D721Med (cell line): ENCODE data around the gene FOXO3.

Source experiments
- DNase-seq: peaks from one replicate; pipeline ENCODE4 v3.0.0; 2011; ENCODE audit warnings: low spot score; ENCODE audit not compliant: insufficient read length
- FAIRE-seq: peaks from 2 replicates; lab custom pipeline; 2011; peaks lifted over from hg19 to GRCh38; lab: Jason Lieb, UNC
- TF ChIP-seq, protein P1 (sequence below): IDR thresholded peaks from 2 replicates; pipeline ENCODE4 v1.5.1; 2012; ENCODE audit warnings: mild to moderate bottlenecking, control low read depth; ENCODE audit not compliant: insufficient read depth; ENCODE audit errors: missing control alignments

Gene FOXO3

DNA sequence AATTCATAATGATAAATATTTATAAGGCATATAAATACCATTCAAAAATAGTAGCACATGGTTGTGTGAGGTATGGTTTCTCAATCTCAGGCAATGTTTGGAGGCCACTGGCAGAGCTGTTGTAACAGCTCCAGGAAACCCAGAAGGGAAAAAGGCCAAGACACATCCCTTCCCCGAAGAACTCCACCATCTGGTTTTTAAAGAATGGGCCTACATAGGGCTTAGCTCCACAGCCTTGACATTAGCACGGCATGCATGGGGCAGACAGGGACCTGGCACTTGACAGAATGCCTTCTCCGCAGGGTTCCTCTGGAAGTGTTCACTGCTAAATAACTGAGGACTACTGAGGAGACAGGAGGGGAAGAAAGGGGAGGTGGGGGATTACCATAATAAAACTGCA, 16.1 kb upstream of the FOXO3 start:
- no peak for DNase-seq
- TF ChIP-seq, protein P1, sequence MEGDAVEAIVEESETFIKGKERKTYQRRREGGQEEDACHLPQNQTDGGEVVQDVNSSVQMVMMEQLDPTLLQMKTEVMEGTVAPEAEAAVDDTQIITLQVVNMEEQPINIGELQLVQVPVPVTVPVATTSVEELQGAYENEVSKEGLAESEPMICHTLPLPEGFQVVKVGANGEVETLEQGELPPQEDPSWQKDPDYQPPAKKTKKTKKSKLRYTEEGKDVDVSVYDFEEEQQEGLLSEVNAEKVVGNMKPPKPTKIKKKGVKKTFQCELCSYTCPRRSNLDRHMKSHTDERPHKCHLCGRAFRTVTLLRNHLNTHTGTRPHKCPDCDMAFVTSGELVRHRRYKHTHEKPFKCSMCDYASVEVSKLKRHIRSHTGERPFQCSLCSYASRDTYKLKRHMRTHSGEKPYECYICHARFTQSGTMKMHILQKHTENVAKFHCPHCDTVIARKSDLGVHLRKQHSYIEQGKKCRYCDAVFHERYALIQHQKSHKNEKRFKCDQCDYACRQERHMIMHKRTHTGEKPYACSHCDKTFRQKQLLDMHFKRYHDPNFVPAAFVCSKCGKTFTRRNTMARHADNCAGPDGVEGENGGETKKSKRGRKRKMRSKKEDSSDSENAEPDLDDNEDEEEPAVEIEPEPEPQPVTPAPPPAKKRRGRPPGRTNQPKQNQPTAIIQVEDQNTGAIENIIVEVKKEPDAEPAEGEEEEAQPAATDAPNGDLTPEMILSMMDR, result no peak
- no peak for FAIRE-seq

DNA sequence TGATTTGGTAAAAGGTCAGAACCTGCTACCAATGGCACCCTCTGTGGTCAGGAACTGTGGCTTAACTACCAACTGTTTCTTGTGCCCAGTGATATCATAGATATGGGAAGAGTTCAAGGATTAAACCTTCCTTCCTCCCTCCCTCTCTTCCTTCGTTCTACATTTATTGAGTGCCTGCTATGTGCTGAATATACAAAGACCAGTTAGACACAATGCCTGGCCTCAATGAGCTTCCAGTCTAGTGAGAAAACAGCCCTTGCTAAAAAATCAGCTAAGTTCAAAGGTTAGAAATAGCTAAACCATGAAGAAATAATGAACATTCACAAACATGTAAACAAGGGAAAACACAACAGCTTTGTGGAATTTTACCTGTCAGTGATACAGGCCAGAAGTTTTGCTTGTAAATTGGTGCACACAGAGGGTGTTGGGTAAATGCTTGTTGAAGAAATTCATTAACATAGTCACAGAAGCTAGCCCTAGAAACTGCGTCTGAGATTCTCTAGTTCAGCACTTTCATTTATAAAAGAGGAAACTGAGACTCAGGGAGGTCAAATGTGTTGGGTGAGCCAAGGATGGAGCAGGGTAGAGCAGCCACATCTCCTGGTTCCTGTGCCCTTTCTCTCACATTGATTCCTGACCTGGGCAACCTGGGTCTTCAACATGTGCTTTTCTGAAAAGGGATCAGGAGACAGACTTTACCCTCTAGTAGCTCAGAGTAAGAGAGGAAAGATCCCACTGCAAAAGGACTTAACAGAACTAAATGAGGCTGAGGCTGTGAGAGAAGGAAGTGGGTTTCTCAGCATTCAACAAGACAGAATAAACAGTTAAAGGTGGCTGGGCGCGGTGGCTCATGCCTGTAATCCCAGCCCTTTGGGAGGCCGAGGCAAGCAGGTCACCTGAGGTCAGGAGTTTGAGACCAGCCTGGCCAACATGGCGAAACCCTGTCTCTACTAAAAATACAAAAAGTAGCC, 14.4 kb upstream of the FOXO3 start:
- FAIRE-seq (no peak), DNase-seq (no peak)
- TF ChIP-seq, protein P1, result no peak

DNA sequence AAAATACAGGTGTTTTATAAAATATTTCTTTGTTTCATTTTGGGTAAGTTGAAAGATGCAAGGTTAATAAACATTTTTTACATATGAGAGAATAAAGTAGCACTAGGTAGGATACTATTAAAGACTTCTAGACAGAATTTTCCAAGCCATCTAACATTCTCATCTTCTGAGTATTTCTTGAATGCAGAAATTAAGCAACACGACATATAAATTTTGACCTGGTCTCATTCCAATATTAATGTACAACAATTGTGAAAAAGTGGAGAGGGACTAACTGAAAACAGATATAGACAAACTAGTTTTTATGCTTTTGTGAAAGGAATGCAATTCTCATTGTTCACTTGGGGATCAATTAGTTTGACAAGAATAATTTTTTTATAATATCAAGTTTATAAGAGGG, 11.5 kb upstream of the FOXO3 start:
- TF ChIP-seq, protein P1, result no peak
- no peak for FAIRE-seq
- DNase-seq, result no peak

DNA sequence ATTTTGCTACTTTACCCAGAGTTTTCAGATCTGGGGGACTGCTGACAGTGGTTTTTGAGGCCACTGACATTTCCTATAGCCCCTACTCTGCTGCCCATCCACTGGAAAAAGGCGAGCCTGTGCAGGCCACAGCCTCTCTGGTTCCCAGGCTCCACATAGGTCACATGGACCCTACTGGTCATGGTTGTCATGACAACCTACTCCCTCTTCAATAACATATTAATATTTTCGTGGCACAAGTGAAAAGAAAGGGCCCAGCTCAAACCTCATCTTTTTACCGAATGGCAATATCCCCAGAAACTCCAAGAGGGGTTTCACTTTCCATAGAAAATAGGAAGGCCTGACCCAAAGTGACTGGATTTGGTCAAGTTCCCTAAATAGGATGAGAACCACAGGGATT, 11.0 kb upstream of the FOXO3 start:
- FAIRE-seq (no peak), DNase-seq (no peak)
- TF ChIP-seq, protein P1, result no peak

DNA sequence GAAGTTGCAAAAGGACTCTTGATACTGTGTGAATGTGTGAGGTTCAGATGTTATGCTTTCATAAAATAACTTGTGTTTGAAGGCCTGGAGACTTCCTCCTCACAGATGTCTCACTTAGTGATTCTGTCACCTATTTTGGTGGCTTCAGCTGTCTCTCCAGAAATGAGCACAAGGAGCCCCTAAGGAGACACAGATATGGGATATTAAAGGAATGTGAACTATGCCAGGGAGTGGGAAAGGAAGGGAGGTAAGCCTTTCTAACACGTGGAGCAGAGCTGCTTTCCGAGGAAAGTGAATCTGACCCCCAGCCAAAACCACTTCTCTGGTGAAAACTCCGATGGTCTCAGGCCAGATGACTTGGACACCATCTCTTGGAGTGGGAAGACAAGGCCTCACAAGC, 10.5 kb upstream of the FOXO3 start:
- no peak for FAIRE-seq
- TF ChIP-seq, protein P1, result no peak
- no peak for DNase-seq

DNA sequence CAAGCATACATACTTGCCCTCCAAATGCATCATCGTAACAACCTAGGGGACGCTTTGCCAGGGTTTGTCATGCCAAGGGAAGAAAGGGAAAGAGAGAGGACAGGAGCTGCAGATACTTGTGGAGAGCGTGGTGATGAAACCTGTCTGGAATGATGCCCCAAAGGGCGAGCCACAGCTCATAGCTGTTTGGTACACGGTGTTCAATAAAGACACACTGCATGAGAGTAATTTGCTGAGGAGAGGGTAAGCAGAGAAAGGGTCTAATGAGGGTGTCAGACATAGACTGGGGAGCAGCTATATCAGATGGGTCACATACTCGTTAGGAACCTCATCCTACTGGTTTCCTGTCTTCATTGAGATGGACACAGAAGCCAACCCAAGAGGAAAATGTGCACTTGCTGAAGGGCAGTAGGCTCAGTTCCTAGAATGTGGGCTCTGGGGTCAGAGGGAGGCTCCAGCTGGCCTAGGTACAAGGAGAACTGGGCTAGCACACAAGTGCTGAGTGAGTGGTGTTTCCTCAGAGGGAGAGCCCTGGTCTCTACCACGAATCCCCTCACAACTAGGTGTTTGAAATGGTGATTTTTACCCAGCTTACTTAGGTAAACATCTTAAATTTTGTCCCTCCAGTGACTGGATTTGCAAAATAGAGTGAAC, 5.2 kb upstream of the FOXO3 start:
- no peak for FAIRE-seq
- DNase-seq, result no peak
- TF ChIP-seq, protein P1, result no peak
